ENCODE measurements around the gene MBD5. TPM values are rescaled to one million over a fixed set of nuclear protein-coding genes. Genes with fewer than 3 reads are reported as not detected.
A peak's percentile ranks its signal among the peaks of the same experiment; 100 is the strongest.

The MBD5 gene
- total RNA-seq, 4 donors from 2014 or later = 22.9 to 44.2 (median 40.2) TPM

GRCh38 chr2:148565272-148565894 is 544.5 kb downstream of the MBD5 start:
- Histone ChIP-seq H3K27me3 (no peaks in the 10 kb centered on the region), H3K36me3 (no peaks in the 10 kb centered on the region), H3K9me3 (no peaks in the 10 kb centered on the region), H3K27ac (no peak overlapping the region), H3K4me3 (no peak overlapping the region), H3K4me1 (no peaks in the 10 kb centered on the region)
- TF ChIP-seq CTCF (IDR thresholded peaks at IDR 0.05) = peak in 2 of 6 experiments; percentile 14 to 21
- no peak for TF ChIP-seq POLR2A (IDR thresholded peaks at IDR 0.05)
- DNase-seq = no peak

Small RNAs within 50 kb of the gene (small RNA-seq; reads per million reads assigned to genes)
- gene RF00554 = 0 reads per million in 2 donors

Other genes starting within 250 kb of the MBD5 start
- 10 to 100 TPM; 29.2 to 41.3 (median 39.2) TPM for gene ACVR2A, start 176.1 kb upstream of the MBD5 start, total RNA-seq
- gene ORC4, start 354 bp upstream of the MBD5 start, total RNA-seq = 10 to 100 TPM; 21.4 to 31.0 (median 26.1) TPM

Measured in Peyer's patch (tissue), 4 donors.